SK-N-SH (cell line): ENCODE results near the gene B4GALNT3. TPM values are rescaled to one million over a fixed set of nuclear protein-coding genes. Genes with fewer than 3 reads are reported as not detected.
A peak's percentile ranks its signal among the peaks of the same experiment; 100 is the strongest.

Experiments used
- CTCF ChIA-PET: fragments of 300-600, 350-600 bp; formaldehyde crosslinking; extraction: SDS; loops from one replicate; lab custom pipeline; 2021; lab: Yijun Ruan, JAX
- POLR2A ChIA-PET: fragments of 350-600 bp; sonication (Branson Sonifier 250); formaldehyde crosslinking; extraction: SDS; loops from one replicate; lab custom pipeline; 2020; ENCODE audit warnings: antibody characterized with exemption, inconsistent platforms; lab: Yijun Ruan, JAX
- DNase-seq: peaks from one replicate; pipeline ENCODE4 v3.0.0; 2012
- H2AFZ ChIP-seq: fragments of 200-600 bp; sonication (generic); 2 replicates; pipeline ENCODE4 v1.8.1; 2016; ENCODE audit warnings: antibody characterized with exemption, mild to moderate bottlenecking, low read depth
- H3F3A ChIP-seq: fragments of 200-600 bp; sonication (generic); replicated peaks from 2 replicates; pipeline ENCODE3; 2016; ENCODE audit warnings: antibody characterized with exemption, mild to moderate bottlenecking; ENCODE audit not compliant: insufficient read depth
- H3K27ac ChIP-seq, 2 experiments: fragments of 200-500 bp in 1 of 2; fragments of 200-600 bp in 1 of 2; sonication (Bioruptor generic) in 1 of 2; sonication (generic), shearing (Covaris generic) in 1 of 2; 2 replicates each; pipeline versions ENCODE4 v1.5.1 to v1.6.1; 2014 to 2016; ENCODE audit warnings: low read depth in 2 of 2, inconsistent platforms in 1 of 2, low read length in 1 of 2, mild to moderate bottlenecking in 1 of 2, mixed read lengths in 1 of 2
- H3K27me3 ChIP-seq: fragments of 200-600 bp; sonication (generic), shearing (Covaris generic); 2 replicates; pipeline ENCODE4 v1.6.1; 2016; ENCODE audit warnings: mixed run types; ENCODE audit not compliant: insufficient read depth
- H3K36me3 ChIP-seq, 2 experiments: fragments of 200-500 bp in 1 of 2; fragments of 200-600 bp in 1 of 2; sonication (Bioruptor generic) in 1 of 2; sonication (generic) in 1 of 2; replicated peaks in 1 of 2; 2 replicates each; pipeline versions ENCODE3 to v1.5.1; 2014 to 2016; ENCODE audit warnings: low read length in 1 of 2, mild to moderate bottlenecking in 1 of 2; ENCODE audit not compliant: insufficient read depth in 2 of 2, control insufficient read depth in 1 of 2
- H3K4me1 ChIP-seq, 2 experiments: fragments of 200-500 bp in 1 of 2; fragments of 200-600 bp in 1 of 2; sonication (Bioruptor generic) in 1 of 2; sonication (generic), shearing (Covaris generic) in 1 of 2; 2 replicates each; pipeline versions ENCODE4 v1.5.1 to v1.6.1; 2014 to 2016; ENCODE audit warnings: low read depth in 1 of 2, low read length in 1 of 2, mixed run types in 1 of 2; ENCODE audit not compliant: insufficient read depth in 2 of 2, control insufficient read depth in 1 of 2
- H3K4me2 ChIP-seq: fragments of 200-600 bp; sonication (generic), shearing (Covaris generic); 2 replicates; pipeline ENCODE4 v1.6.1; 2017; ENCODE audit warnings: mixed run types
- H3K4me3 ChIP-seq, 2 experiments: fragments of 200-500 bp in 1 of 2; fragments of 200-600 bp in 1 of 2; sonication (Bioruptor generic) in 1 of 2; sonication (generic), shearing (Covaris generic) in 1 of 2; 2 replicates each; pipeline versions ENCODE4 v1.5.1 to v1.8.1; 2014 to 2016; ENCODE audit warnings: low read depth in 2 of 2, inconsistent platforms in 1 of 2, low read length in 1 of 2, mild to moderate bottlenecking in 1 of 2, mixed read lengths in 1 of 2, moderate library complexity in 1 of 2
- H3K79me2 ChIP-seq: fragments of 200-600 bp; sonication (generic); 2 replicates; pipeline ENCODE4 v1.8.1; 2017; ENCODE audit warnings: mild to moderate bottlenecking; ENCODE audit not compliant: insufficient read depth
- H3K9ac ChIP-seq: fragments of 200-600 bp; sonication (generic); 2 replicates; pipeline ENCODE4 v1.6.1; 2017; ENCODE audit warnings: mixed run types
- H3K9me2 ChIP-seq: fragments of 200-600 bp; sonication (generic); 2 replicates; pipeline ENCODE4 v1.6.1; 2017; ENCODE audit warnings: mixed run types
- H3K9me3 ChIP-seq: fragments of 200-600 bp; sonication (generic); 2 replicates; pipeline ENCODE4 v1.6.1; 2017; ENCODE audit warnings: mixed run types, mild to moderate bottlenecking, moderate library complexity
- H4K20me1 ChIP-seq: fragments of 200-600 bp; sonication (generic); 2 replicates; pipeline ENCODE4 v1.6.1; 2017; ENCODE audit warnings: mild to moderate bottlenecking, mixed run types; ENCODE audit not compliant: insufficient read depth
- CHD2 ChIP-seq: fragments of 150-350 bp; IDR thresholded peaks from 2 replicates; pipeline ENCODE4 v1.6.1; 2018; ENCODE audit warnings: low read length; ENCODE audit not compliant: partially characterized antibody
- ELF1 ChIP-seq: IDR thresholded peaks from 2 replicates; pipeline ENCODE4 v1.4.0; 2012
- EP300 ChIP-seq, 2 experiments: IDR thresholded peaks; 2 replicates each; pipeline versions ENCODE4 v1.4.0 to v1.6.1; 2012; ENCODE audit warnings: borderline replicate concordance in 1 of 2, low read depth in 1 of 2, low read length in 1 of 2
- FOSL2 ChIP-seq: IDR thresholded peaks from 2 replicates; pipeline ENCODE4 v1.4.0; 2012; ENCODE audit warnings: low read depth, mild to moderate bottlenecking, moderate library complexity, borderline replicate concordance
- GABPA ChIP-seq: IDR thresholded peaks from 2 replicates; pipeline ENCODE4 v1.4.0; 2012; ENCODE audit warnings: low read depth, mild to moderate bottlenecking
- IRF3 ChIP-seq: fragments of 150-350 bp; IDR thresholded peaks from 2 replicates; pipeline ENCODE4 v1.6.1; 2016; ENCODE audit warnings: mild to moderate bottlenecking, low read depth, low read length
- NFIC ChIP-seq: IDR thresholded peaks from 2 replicates; pipeline ENCODE4 v1.4.0; 2012; ENCODE audit warnings: borderline replicate concordance
- SIN3A ChIP-seq: IDR thresholded peaks from 2 replicates; pipeline ENCODE4 v1.6.1; 2012; ENCODE audit warnings: low read depth, mild to moderate bottlenecking, low read length, moderate library complexity, borderline replicate concordance
- TAF1 ChIP-seq: IDR thresholded peaks from 2 replicates; pipeline ENCODE4 v1.6.1; 2012; ENCODE audit warnings: low read depth, mild to moderate bottlenecking, low read length, moderate library complexity, borderline replicate concordance
- TCF12 ChIP-seq: IDR thresholded peaks from 2 replicates; pipeline ENCODE4 v1.4.0; 2012
- TEAD4 ChIP-seq: IDR thresholded peaks from 2 replicates; pipeline ENCODE4 v1.4.0; 2012; ENCODE audit warnings: mild to moderate bottlenecking, borderline replicate concordance; ENCODE audit not compliant: insufficient read depth
- WGBS: methylation state at CpG from one replicate; pipeline ENCODE4 v1.1.6; 2017; ENCODE audit warnings: low lambda C conversion rate; 5-methylcytosine and 5-hydroxymethylcytosine counted together
- polyA plus RNA-seq, 3 experiments: library from polyadenylated mRNA; depleted of rRNA; stranded (reverse); fragments of >200 nt; gene quantifications; 2 replicates each; pipeline ENCODE4 v1.2.3, GENCODE V29; 2012
- TF ChIP-seq, protein P1 (sequence below): IDR thresholded peaks from 2 replicates; pipeline ENCODE4 v1.6.1; 2012; ENCODE audit warnings: mild to moderate bottlenecking, low read depth, low read length, moderate library complexity

Gene B4GALNT3
- polyA plus RNA-seq, 1 of the 3 experiments (the other 2 are of a cell fraction) = 0.53 TPM

GRCh38 chr12:524167-524951 is 64.6 kb downstream of the B4GALNT3 start:
- H3K27ac ChIP-seq = no peak overlapping the region
- no peaks in the 10 kb centered on the region for H3F3A ChIP-seq
- ChIA-PET CTCF (interaction anchor here (1.1 to 2.4 kb wide), 2 partner anchors 22 to 23 kb away, joined by 3 to 7 read pairs; no protein-coding TSS in a partner anchor), POLR2A (no interaction called here)
- 61% methylated on average over 10 of the region's 10 CpGs for WGBS
- H3K27me3 ChIP-seq = peaks cover 7% of the 10 kb centered on the region; the same call in 1 of the 2 replicates
- H3K4me2 ChIP-seq = no peak overlapping the region
- H2AFZ ChIP-seq = no peak overlapping the region
- no peaks in the 10 kb centered on the region for H3K9me2 ChIP-seq
- H3K79me2 ChIP-seq = no peaks in the 10 kb centered on the region
- peaks cover 0 to 3% of the 10 kb centered on the region in 2 experiments; a peak in 1 of 4 replicates for H3K4me1 ChIP-seq
- no peaks in the 10 kb centered on the region for H3K36me3 ChIP-seq
- H3K9me3 ChIP-seq = no peaks in the 10 kb centered on the region
- DNase-seq = no peak
- no peak overlapping the region for H3K9ac ChIP-seq
- TF ChIP-seq TAF1 = no peak
- TF ChIP-seq NFIC = peak; percentile 31; the same call in 1 of the 2 replicates
- TF ChIP-seq, all 33 proteins: peak for 1
- no peaks in the 10 kb centered on the region for H4K20me1 ChIP-seq
- H3K4me3 ChIP-seq = no peak overlapping the region

DNA sequence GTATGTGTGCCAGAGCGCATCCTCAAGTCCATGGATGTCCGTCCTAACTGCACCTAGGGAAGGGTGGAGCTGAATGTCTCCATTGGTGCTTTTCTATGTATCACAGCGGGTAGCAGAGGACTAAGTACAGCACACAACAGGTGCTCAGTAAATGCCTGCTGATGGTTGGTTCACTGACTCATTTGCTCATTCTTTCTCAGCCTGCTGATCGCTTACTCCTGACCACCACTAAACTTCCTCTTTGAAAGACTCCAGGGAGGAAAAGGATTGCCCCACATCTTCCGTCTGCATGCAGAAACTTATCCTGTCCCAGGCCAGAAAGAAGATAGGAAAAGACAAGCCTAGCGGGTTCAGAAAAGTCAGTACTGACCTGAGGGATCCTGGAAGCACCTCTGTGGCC is 66.3 kb downstream of the B4GALNT3 start:
- ChIA-PET CTCF (interaction anchor here (1.1 to 2.4 kb wide), 2 partner anchors 20 to 83 kb away, joined by 3 to 7 read pairs; no protein-coding TSS in a partner anchor), POLR2A (no interaction called here)
- peaks cover 0 to 3% of the 10 kb centered on the region in 2 experiments; a peak in 2 of 4 replicates for H3K4me1 ChIP-seq
- no peaks in the 10 kb centered on the region for H3F3A ChIP-seq
- no peak overlapping the region for H2AFZ ChIP-seq
- H3K9me3 ChIP-seq = no peaks in the 10 kb centered on the region
- no peak overlapping the region for H3K4me2 ChIP-seq
- no peaks in the 10 kb centered on the region for H3K27me3 ChIP-seq
- DNase-seq = no peak
- H3K36me3 ChIP-seq = no peaks in the 10 kb centered on the region
- no peaks in the 10 kb centered on the region for H4K20me1 ChIP-seq
- WGBS = 87% methylated on average over 6 of the region's 6 CpGs
- H3K27ac ChIP-seq = no peak overlapping the region
- no peaks in the 10 kb centered on the region for H3K79me2 ChIP-seq
- no peak overlapping the region for H3K9ac ChIP-seq
- H3K9me2 ChIP-seq = no peaks in the 10 kb centered on the region
- no peak overlapping the region for H3K4me3 ChIP-seq
- TF ChIP-seq ELF1 = no peak
- TF ChIP-seq, all 33 proteins: peak for 0

- Histone ChIP-seq H3K9me3 (no peaks in the 10 kb centered on the region), H2AFZ (no peak overlapping the region), H3K27me3 (no peaks in the 10 kb centered on the region), H3K27ac (no peak overlapping the region), H3K4me1 (peaks cover 0 to 3% of the 10 kb centered on the region in 2 experiments; a peak in 2 of 4 replicates), H3K9me2 (no peaks in the 10 kb centered on the region), H3K79me2 (no peaks in the 10 kb centered on the region), H3K4me3 (no peak overlapping the region), H3K4me2 (no peak overlapping the region), H3K9ac (no peak overlapping the region), H3K36me3 (no peaks in the 10 kb centered on the region), H3F3A (no peaks in the 10 kb centered on the region), H4K20me1 (no peaks in the 10 kb centered on the region)
- WGBS = 65% methylated on average over 6 of the region's 7 CpGs
- no peak for DNase-seq
- POLR2A ChIA-PET = no interaction called here
- no peak for TF ChIP-seq EP300 (IDR thresholded peaks at IDR 0.05; ENCODE audit: borderline replicate concordance in 1 of 2, low read depth in 1 of 2, low read length in 1 of 2)
- TF ChIP-seq TCF12 = no peak
- no peak for TF ChIP-seq CHD2
- no peak for TF ChIP-seq SIN3A
- no peak for TF ChIP-seq IRF3
- no peak for TF ChIP-seq GABPA
- TF ChIP-seq NFIC = no peak
- TF ChIP-seq, protein P1, sequence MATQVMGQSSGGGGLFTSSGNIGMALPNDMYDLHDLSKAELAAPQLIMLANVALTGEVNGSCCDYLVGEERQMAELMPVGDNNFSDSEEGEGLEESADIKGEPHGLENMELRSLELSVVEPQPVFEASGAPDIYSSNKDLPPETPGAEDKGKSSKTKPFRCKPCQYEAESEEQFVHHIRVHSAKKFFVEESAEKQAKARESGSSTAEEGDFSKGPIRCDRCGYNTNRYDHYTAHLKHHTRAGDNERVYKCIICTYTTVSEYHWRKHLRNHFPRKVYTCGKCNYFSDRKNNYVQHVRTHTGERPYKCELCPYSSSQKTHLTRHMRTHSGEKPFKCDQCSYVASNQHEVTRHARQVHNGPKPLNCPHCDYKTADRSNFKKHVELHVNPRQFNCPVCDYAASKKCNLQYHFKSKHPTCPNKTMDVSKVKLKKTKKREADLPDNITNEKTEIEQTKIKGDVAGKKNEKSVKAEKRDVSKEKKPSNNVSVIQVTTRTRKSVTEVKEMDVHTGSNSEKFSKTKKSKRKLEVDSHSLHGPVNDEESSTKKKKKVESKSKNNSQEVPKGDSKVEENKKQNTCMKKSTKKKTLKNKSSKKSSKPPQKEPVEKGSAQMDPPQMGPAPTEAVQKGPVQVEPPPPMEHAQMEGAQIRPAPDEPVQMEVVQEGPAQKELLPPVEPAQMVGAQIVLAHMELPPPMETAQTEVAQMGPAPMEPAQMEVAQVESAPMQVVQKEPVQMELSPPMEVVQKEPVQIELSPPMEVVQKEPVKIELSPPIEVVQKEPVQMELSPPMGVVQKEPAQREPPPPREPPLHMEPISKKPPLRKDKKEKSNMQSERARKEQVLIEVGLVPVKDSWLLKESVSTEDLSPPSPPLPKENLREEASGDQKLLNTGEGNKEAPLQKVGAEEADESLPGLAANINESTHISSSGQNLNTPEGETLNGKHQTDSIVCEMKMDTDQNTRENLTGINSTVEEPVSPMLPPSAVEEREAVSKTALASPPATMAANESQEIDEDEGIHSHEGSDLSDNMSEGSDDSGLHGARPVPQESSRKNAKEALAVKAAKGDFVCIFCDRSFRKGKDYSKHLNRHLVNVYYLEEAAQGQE = no peak
- no peak for TF ChIP-seq TEAD4
- no peak for TF ChIP-seq FOSL2
- CTCF ChIA-PET = interaction anchor here (1.3 to 2.0 kb wide), 2 partner anchors 20 to 85 kb away, joined by 5 to 10 read pairs; no protein-coding TSS in a partner anchor
Observed at GRCh38 chr12:527241-527640, 67.5 kb downstream of the B4GALNT3 start.
